Measurements from ENCODE around the gene RAB27B.
A peak's percentile ranks its signal among the peaks of the same experiment; 100 is the strongest.
"Not testable (repeated sequence)": the region's sequence is repeated elsewhere in the genome, so short reads cannot be mapped to it uniquely, and the experiment has no call there.

Gene RAB27B, protein sequence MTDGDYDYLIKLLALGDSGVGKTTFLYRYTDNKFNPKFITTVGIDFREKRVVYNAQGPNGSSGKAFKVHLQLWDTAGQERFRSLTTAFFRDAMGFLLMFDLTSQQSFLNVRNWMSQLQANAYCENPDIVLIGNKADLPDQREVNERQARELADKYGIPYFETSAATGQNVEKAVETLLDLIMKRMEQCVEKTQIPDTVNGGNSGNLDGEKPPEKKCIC

DNA sequence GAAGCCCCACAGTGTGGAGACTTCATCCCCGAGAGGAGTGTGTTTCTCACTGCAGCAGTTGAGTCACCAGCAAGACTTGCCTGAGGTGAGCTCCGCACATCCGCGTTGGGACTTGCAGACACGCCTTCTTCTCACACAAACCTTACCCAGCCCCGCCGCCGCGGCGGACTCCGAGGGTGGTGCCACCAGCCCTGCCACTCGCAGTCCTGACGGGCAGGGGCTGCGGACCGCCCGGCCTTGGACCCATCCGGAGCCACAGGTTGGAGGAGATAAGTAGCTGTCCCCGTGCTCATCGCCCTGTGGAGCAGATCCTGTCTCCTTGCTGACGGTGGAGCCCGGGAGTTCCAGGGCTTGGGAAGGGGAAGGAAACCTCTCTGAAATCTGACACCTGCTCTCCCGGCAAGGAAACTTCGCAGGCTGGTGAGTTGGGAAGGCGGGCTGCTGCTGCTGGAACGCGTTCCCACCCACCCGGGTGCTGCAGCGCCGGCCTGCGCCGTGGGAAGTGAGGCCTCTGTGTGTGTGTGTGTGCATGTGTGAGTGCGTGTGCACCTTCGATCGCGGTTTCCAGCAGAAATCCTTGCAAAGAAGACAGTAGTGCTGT is at the start of gene RAB27B:
Gene RAB27B (plus strand): TSS at position 197 of the 601 bp plus-strand sequence. CDS start 49,109 bp downstream, outside the sequence.
- DNase-seq = peak in 1 of 2 experiments; percentile 53

DNA sequence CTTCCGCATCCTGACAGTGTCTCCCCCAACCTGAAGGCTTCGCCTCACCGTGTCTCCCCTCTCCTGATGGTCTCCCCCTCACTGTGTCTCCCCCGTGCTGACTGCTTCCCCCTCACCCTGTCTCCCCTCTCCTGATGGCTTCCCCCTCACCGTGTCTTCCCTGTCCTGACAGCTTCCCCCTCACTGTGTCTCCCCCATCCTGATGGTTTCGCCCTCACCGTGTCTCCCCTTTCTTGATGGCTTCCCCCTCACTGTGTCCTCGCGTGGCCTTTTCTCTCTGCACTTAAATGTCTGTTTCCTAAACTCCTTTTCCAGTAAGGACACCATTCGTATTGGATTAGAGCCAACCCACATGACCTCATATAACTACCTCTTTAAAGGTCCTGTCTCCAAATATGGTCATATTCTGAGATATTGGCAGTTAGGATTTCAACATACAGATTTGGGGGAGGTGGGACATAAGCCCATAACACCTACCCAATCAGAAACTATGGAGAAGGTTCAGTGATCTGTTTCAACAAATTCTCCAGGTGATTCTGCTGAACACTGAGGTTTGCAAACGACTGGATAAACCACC is 47.9 kb upstream of the RAB27B start:
- DNase-seq = no peak

DNA sequence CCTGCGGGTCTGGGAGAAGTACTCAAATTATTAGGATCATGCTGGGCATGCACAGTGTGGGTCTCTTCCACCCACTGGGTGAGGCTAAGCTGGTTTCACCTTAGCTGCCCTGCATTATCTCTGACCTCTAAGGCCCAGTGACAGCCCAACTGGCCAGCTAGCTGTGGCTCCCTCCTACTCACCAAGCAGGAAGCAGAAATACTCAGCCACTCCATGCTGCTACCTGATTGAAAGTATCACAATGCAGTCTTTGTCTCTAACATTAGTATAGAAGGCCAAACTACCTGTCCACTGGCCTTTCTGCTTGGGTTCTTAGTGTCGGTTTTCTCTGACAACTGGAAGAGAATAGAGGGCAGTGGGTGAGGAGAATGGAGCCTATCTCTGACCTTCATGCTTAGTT is 47.3 kb upstream of the RAB27B start:
- no peak for DNase-seq

DNA sequence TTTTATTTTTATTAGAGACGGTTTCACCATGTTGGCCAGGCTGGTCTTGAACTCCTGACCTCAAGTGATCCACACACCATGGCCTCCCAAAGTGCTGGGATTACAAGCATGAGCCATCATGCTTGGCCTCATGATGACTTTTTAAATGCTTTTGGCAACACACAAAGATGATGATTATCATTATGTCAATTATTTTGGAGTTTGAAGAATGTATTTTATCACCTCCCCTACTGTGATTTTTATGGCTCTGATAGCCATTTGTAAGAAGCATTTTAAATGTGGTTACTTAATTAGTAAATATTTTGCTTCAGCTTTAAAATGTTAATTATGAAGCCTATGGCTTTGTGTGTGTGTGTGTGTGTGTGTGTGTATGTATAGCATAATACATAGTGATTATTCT is 45.1 kb upstream of the RAB27B start:
- DNase-seq = no peak

DNA sequence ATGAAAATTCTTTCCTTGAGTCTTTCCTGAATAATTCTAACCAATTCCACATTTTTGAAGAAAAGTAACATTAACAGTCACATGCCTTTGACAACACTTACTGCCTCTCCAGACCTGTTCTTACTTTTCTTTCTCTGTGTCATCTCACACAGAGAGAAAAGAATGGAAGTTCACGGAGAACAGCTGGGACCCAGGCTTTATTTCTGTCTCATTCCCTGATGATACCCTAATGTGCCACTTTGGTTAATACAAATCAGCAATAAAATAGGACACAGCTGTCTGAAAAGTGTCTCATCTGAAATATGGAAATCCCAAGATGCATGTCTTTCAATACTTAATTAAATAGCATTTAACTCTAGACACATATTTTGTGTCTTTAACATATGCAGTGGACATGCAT is 42.1 kb upstream of the RAB27B start:
- DNase-seq = no peak

DNA sequence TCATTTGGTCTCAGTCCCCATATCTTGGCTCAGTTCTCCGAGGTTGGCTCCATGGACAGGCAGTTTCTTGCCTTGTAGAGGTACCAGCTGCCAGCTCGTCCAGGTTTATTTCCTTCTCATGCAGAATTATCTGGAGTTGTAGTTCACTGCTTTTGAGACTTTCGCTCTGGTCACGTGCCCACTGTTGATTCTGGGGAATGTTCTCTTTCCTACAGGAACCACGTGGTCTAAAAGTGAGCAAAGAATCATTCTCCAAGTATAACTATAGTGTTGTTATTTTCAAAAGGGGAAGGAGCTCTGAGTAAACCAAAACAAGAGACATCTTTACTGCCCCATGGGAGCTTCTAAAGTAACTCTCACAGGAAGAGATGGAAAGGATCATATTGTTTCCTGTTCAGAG is 41.2 kb upstream of the RAB27B start:
- no peak for DNase-seq

DNA sequence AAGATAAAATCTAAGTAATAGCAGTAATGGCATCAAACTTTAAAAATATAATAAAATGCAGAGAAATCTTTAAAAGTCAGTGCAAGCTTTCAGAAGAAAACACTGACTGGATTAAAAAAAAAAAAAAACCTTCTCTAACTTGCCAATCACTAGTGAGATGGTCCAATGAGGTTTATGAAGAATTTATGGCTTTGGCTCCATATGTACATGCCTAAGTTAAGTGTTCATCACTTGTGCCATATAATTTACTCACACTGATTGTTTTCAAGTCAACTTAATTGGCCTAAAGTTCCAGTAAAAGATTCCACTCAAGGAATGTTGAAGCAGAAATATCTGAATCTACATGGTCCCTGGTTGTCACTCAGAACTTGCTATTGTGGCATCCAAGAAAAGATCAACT is 40.7 kb upstream of the RAB27B start:
- DNase-seq = no peak

DNA sequence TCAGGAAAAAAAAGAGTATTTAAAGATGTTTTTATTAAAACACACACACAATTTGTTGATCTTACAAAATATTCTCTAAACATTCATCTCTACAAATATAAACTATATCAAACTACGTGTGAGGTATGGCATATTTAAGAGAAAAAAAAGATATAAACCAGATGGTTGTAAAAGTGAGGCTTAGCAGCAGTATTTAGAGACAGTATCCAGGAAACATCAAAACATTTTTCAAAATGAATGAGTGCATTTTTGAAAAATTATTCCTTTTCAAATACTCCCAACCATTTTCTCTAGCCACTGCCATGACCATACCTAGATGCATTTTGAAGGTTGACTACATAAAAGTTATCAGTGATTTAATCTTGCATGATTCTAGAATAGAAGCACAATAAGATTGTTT is 38.2 kb upstream of the RAB27B start:
- no peak for DNase-seq

DNA sequence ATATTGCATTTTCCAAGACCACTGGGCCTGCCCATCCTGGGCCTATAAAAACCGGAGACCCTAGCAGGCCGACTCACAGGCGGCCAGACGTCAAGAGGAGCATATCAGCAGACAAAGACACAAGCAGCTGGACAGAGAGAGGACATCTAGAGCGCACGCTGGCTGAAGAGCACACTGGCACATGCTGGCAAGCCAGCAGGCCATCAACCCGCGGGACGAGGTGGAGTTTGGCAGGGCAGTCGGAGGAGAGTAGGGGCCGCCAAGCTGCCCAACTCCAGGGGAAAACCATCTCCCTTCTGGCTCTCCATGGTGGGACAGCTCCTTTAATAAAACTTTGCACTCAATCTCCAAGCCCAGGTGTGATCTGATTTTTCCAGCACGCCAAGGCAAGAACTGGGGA is 36.6 kb upstream of the RAB27B start:
- no peak for DNase-seq

DNA sequence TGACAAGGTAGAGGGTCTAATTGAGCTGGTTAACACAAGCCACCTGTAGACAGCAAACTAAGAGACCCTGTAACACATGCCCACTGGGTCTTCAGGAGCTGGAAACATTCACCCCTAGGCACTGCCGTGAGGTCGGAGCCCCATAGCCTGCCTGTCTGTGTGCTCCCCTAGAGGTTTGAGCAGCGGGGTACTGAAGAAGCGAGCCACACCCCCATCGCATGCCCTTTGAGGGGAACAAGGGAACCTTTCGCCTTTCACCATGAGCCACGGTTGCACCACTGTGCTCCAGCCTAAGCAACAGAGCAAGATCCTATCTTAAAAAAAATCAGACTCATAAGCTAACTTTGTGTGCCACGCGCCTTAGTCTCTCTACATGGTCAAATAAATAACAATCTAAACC is 36.2 kb upstream of the RAB27B start:
- no peak for DNase-seq

DNA sequence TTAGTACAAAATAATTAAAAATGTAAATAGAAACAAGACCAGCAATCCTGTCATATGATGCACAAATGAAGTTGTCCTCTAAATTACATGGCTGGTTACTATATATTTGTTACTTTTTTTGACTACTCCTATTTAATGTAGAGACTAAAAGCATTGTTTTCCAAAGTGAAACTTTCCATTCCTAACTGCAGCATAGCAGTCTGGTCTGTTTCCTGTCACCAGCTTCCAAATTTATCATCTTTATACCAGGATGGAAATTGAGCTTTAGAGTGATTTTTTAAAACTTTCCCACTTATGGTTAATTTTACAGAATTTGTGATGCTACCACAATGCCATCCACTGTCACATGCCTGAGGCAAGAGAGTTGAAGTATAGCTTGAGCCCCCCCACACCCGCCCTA is 33.5 kb upstream of the RAB27B start:
- no peak for DNase-seq

DNA sequence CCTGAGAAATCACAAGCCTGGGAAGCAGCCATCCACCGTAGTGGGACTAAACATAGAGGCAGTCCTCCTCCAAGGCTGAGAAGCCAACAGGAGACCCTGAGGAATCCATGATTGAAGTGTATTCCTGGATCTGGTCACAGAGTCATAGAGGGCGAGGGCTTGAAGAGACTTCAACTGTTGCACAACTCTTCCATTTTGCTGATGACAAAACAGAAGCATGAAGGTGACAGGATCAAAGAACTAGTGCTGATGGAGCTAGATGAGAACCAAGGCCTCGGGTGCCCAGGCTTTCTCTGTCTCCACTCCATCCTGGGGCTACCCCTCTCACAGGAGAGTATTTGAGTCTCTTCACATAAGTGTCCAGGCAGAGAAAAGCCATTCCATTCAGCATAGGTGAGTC is 30.1 kb upstream of the RAB27B start:
- DNase-seq = no peak

DNA sequence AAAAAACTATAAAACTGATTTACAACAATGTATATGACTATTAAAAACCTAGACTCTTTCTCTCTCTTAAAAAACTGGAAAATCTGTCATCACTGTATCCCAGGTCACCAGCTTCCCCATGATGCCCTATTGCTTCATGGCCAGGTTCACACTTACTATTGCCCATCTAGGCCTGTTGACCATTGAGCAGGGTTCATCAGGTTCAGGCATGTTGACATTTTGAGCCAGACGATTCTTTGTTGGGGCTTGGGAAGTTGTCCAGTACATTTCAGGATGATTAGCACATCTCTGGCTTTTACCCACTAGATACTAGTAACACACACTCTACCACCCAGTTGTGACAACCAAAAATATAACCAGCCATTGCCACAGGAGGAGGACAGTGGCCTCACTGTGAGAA is 26.9 kb upstream of the RAB27B start:
- no peak for DNase-seq

DNA sequence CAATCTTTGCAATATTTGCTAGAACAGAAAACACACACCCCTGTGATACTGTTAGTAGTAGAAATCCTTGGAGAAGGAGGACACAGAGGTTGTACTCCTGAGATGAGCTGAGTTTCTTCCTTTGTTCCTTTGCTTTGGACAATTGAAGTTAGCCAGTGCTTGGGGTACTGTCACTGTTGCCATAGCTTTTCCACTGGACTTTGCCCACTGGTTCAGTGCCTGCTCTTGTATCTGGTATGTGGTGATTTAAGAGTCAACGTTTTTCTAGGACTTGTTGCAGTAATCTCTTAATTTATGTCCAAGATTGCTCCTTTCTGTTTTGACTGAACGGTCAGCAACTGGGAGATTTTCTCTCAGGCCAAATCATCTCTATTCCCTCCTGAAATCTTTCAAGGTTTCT is 26.1 kb upstream of the RAB27B start:
- DNase-seq = no peak

DNA sequence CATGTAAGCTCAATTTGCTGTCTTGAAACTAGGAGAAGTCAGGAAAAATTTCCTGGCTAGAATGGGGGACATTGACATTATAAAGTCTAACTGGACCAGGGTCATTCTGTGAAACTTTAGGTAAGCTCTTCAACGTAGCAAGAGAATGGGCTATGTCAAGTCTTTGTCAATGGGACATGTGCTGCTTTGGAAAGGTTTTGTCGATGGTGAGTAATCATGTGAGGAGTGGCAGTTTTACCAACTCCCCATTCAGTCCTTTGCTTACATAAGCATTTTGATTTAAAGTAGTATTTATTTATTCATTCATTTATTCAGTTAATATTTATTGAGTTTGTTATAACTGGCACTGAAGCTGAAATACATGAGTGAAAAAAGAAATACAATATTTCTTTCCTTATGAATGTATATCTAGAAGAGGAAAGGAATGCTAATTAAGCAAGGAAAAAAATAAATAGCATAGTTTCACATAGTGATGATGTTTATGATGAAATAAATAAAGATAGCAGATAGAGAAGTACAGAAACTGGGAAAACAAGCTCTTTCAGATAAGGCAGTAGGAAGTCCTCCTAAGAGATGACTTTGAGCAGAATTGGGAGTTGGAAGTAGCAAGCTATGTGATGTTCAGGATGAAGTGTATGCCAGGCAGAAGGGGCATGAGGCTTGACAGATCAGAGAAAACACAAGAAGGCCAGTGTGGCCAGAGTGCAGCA is 25.4 kb upstream of the RAB27B start:
- DNase-seq = no peak

DNA sequence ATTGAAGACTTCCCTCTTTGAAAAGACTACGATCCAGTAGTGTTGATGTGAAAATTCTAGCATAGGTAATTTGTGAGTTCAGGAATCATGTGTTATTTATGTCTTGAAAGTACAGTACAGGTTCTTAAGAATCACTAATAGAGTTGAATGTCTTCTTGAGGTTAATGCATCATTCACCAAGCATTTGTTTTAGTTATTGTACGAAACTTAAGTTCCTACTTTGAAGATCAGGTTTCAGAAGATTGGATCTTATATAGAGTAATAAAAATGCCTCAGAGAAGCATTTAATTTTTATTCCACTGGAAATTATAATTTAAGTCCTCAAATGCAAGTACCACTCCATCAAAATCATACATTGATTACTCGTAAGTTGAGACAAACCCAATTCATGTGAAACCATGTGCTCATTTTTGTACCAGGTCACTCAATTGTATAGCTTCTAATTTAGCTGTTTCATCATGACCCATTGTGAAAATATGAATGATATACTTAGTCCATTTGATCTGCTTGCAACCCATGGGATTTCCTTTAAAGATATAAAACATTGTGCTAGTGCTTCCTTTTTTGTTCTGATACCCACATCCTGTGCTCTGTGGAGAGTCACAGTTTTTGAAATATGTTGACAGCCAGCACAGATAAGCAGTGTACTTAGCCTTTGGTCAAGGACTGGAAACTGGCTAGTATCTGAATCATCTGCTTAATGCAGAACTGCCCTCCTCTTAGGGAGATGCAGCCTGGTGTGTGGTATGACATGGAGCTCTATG is 22.5 kb upstream of the RAB27B start:
- DNase-seq = peak; percentile 88 to 94

DNA sequence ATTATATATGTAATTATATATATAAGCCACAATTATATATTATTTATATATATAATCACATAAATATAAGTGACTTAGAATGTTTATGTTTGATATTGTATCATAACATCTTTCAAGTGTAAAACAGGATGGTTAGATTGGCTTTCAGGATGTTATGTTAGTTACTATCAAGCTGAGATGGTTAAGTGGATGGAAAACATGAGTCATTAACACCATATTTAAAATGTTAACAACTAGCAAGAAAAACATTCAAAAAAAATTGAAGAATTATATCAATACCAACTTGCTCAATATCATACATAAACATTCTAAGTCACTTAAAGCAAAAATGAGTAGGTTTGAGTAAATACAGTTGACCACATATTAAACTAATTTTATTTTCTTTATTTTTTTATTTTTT is 21.8 kb upstream of the RAB27B start:
- no peak for DNase-seq

DNA sequence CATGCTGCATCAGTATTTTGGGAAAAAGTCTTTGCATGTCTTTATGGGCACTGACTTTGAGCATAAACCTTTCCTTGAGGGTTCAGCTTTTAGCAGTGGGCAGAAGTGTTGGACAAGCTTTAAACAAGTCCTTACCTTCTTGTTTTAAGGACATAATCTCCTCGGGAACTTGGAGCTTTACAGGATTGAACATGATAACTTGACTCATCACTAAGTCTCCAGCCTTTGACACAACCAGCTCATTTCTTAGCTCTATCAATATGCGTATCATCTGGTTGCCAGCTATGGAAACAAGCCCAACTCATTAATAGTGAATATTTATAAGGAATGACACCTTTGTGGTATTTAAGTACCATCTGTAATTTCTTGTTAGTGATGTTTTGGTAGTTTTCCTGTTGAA is 21.0 kb upstream of the RAB27B start:
- no peak for DNase-seq

DNA sequence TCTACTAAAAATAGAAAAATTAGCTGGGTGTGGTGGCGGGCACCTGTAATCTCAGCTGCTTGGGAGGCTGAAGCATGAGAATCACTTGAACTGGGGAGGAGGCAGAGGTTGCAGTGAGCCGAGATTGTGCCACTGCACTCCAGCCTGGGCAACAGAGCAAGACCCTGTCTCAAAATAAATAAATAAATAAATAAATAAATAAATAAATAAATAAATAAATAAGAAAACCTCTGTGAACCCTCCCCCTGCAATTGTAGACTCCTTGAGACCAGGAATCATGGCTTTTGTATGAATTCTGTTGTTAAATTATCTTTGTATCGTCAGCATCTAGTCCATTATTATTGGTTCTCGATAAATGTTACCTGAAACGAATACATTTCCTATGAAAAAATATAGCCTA is 17.6 kb upstream of the RAB27B start:
- not testable (repeated sequence) for DNase-seq

DNA sequence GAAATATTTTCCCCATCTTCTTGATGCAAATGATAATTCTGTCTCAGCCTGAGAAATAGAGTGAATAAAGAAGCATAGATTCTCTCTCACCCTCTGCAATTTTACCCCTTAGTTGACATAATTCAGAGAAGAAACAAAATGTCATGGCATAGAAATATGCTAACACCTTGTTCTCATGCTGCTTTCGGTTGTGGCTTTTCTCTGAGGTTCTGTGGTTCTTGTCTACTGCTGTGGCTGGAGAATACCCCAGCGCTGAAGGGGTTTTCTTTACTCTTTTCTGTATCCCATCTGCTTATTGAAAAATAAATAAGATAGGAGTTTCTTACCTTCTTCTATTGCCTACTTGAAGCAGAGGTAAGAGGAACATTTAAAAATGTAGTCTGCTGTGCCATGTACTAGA is 15.4 kb upstream of the RAB27B start:
- no peak for DNase-seq

DNA sequence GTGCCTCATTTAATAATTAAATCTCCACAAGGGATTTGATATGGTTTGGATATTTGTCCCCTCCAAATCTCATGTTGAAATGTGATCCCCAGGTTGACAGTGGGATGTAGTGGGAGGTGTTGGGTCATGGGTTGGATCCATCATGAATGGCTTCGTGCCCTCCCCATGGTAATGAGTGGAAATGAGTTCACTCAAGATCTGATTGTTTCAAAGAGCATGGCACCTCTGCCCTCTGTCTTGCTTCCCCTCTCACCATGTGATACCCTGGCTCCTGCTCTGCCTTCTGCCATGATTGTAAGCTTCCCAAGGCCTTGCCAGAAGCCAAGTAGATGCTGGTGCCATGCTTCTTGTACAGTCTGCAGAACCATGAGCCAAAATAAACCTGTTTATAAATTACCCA is 15.0 kb upstream of the RAB27B start:
- DNase-seq = no peak

DNA sequence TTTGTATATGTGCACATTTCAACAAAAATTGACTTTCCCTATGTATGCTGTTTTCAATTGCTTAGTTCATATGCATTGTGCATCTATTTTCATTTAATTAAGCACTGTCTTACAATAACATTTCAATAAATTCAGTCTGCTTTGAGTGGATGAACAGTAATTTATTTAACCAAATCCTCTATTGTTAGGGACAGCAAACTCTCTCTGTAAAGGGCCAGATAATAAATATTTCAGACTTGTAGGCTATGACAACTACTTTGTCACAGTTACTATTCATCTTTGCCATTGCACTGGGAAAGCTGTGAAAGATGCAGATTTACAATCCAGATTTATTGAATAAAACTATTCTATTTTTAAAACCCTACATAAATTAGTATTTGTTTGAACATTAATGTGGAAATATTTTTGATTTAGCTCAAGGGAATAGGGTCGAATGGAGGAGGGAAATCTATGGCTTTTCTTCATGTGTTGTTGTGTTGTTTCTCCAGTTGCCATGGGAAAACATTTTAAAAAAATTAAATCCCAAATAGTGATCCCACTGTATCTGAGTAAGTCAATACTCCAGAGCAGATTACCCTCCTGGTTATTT is 14.2 kb upstream of the RAB27B start:
- no peak for DNase-seq

DNA sequence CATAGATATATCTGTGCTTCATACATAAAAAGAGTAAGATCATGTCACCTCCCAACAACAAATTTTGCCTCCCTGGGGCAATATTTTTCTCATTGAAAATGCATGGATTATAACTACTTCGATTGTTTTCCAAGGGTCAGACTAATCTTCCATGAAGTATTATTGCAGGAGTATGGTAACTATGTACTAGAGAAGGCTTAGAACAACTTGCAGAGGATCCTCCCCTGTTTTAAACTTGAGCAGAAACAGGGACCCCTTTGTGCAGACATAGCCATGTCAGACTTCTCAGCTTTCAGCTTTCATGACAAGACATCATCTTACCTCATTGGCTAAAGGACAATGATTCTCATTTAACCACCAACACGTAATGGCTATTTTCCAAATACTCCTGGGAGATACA is 13.2 kb upstream of the RAB27B start:
- no peak for DNase-seq
